WERI-Rb-1 (cell line): ENCODE data around the gene SLC15A1.
A peak's percentile ranks its signal among the peaks of the same experiment; 100 is the strongest.

ENCODE experiments used
- DNase-seq: peaks from one replicate; pipeline ENCODE4 v3.0.0-alpha.2; 2020
- H3K27ac ChIP-seq: fragments of 250-450 bp; sonication (Bioruptor Pico); 2 replicates; pipeline ENCODE4 v1.5.1; 2020; ENCODE audit warnings: mild to moderate bottlenecking, moderate library complexity
- H3K27me3 ChIP-seq: fragments of 250-450 bp; sonication (Bioruptor Pico); 2 replicates; pipeline ENCODE4 v1.5.1; 2021; ENCODE audit warnings: mild to moderate bottlenecking, low read depth, moderate library complexity; ENCODE audit not compliant: insufficient read depth, severe bottlenecking
- H3K36me3 ChIP-seq: fragments of 250-450 bp; sonication (Bioruptor Pico); 2 replicates; pipeline ENCODE4 v1.5.1; 2020; ENCODE audit warnings: mild to moderate bottlenecking, moderate library complexity
- H3K4me3 ChIP-seq: 2 replicates; pipeline ENCODE4 v1.5.1; 2011; ENCODE audit warnings: low read depth, mild to moderate bottlenecking, control low read depth, low read length
- H3K9me3 ChIP-seq: fragments of 250-450 bp; sonication (Bioruptor Pico); 2 replicates; pipeline ENCODE4 v1.5.1; 2021; ENCODE audit warnings: mild to moderate bottlenecking, moderate library complexity; ENCODE audit not compliant: severe bottlenecking
- TF ChIP-seq, protein P1 (sequence below): IDR thresholded peaks from 2 replicates; pipeline ENCODE4 v1.5.1; 2011; ENCODE audit warnings: low read depth, mild to moderate bottlenecking, control low read depth, inconsistent platforms, low read length

Gene SLC15A1

GRCh38 chr13:98743377-98743776 is 9.1 kb downstream of the SLC15A1 start:
- Histone ChIP-seq H3K36me3 (no peaks in the 10 kb centered on the region), H3K27me3 (no peaks in the 10 kb centered on the region), H3K4me3 (no peak overlapping the region), H3K27ac (no peak overlapping the region), H3K9me3 (peaks cover 11% of the 10 kb centered on the region)
- no peak for DNase-seq
- TF ChIP-seq, protein P1, sequence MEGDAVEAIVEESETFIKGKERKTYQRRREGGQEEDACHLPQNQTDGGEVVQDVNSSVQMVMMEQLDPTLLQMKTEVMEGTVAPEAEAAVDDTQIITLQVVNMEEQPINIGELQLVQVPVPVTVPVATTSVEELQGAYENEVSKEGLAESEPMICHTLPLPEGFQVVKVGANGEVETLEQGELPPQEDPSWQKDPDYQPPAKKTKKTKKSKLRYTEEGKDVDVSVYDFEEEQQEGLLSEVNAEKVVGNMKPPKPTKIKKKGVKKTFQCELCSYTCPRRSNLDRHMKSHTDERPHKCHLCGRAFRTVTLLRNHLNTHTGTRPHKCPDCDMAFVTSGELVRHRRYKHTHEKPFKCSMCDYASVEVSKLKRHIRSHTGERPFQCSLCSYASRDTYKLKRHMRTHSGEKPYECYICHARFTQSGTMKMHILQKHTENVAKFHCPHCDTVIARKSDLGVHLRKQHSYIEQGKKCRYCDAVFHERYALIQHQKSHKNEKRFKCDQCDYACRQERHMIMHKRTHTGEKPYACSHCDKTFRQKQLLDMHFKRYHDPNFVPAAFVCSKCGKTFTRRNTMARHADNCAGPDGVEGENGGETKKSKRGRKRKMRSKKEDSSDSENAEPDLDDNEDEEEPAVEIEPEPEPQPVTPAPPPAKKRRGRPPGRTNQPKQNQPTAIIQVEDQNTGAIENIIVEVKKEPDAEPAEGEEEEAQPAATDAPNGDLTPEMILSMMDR: no peak

DNA sequence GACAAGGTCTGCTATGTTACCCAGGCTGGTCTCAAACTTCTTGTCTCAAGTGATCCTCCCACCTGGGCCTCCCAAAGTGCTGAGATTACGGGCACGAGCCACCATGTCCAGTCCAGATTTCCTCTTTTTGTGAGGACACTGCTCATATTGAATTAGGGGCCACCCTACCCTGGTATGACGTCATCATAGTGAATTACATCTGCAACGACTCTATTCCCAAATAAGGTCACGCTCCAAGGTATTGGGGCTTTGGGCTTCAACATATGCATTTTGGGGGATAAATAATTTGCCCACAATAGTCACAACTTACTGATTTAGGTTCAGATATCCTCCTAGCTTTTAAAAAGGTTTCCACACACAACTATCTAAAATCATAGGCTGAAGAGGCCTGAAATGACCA is 9.5 kb downstream of the SLC15A1 start:
- Histone ChIP-seq H3K27me3 (no peaks in the 10 kb centered on the region), H3K9me3 (peaks cover 15% of the 10 kb centered on the region), H3K36me3 (no peaks in the 10 kb centered on the region), H3K27ac (no peak overlapping the region), H3K4me3 (no peak overlapping the region)
- TF ChIP-seq, protein P1: no peak
- DNase-seq: no peak

DNA sequence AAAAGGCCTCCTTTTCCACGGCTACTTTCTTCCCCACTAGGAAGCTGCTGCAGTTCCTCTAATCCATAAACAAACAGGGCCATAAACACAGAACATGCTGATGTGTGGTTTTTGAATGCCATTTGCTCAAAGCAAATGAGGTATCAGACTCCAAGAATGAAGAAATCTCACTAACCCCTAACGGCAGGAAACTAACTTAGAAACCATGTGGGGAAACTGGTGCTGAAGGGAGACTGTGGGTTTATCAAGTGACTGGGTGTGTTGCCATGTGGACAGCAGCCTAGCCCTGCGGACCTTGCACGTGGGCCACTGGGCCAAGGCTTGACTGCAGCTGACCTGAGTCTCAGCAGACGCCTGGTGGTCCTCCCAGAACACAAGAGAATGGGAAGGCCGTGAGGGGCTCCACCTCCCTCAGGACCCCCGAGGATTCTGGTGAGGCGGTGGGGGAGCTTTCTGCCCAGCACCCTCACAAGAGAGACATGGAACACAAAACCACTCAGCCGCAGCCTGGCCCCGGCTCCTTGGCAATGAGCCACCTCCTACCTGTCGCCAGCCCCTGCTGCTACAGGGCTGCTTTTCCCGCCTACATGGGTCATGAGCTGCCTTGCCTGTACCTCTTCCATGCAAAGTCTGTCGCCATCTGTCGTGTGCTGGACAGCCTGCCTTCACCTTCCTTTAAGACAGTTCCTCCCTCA is 10.6 kb downstream of the SLC15A1 start:
- DNase-seq: peak; percentile 59
- TF ChIP-seq, protein P1: 0 out of 2 replicates have a peak, but pooled peaks have one; percentile 22
- Histone ChIP-seq H3K36me3 (no peaks in the 10 kb centered on the region), H3K4me3 (no peak overlapping the region), H3K27ac (no peak overlapping the region), H3K27me3 (no peaks in the 10 kb centered on the region), H3K9me3 (peaks cover 22% of the 10 kb centered on the region)

- TF ChIP-seq, protein P1: no peak
- H3K9me3 ChIP-seq: peaks cover 19% of the 10 kb centered on the region
- H3K27me3 ChIP-seq: no peaks in the 10 kb centered on the region
- no peak overlapping the region for H3K27ac ChIP-seq
- no peaks in the 10 kb centered on the region for H3K36me3 ChIP-seq
- no peak for DNase-seq
- no peak overlapping the region for H3K4me3 ChIP-seq
Observed at GRCh38 chr13:98740131-98740530, 12.3 kb downstream of the SLC15A1 start.

DNA sequence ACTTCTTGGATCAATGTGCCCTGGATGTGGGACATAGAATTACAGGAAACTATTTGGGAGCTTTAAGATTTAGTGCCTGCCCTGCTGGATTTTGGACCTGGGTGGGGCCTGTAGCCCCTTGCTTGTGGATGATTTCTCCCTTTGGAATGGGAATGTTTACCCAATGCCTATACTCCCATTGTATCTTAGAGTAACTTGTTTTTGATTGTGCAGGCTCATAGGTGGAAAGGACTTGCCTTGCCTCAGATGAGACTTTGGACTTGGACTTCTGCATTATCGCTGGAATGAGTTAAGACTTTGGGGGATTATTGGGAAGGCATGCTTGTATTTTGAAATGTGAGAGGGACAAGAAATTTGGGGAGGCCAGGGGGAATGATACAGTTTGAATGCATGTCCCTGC is 13.5 kb downstream of the SLC15A1 start:
- no peaks in the 10 kb centered on the region for H3K36me3 ChIP-seq
- no peak overlapping the region for H3K4me3 ChIP-seq
- TF ChIP-seq, protein P1: no peak
- H3K27ac ChIP-seq: no peak overlapping the region
- DNase-seq: no peak
- H3K27me3 ChIP-seq: no peaks in the 10 kb centered on the region
- peaks cover 26% of the 10 kb centered on the region for H3K9me3 ChIP-seq

GRCh38 chr13:98738213-98738612 is 14.3 kb downstream of the SLC15A1 start:
- H3K27ac ChIP-seq: no peak overlapping the region
- no peaks in the 10 kb centered on the region for H3K36me3 ChIP-seq
- no peaks in the 10 kb centered on the region for H3K27me3 ChIP-seq
- H3K4me3 ChIP-seq: no peak overlapping the region
- H3K9me3 ChIP-seq: peaks cover 27% of the 10 kb centered on the region
- TF ChIP-seq, protein P1: no peak
- DNase-seq: no peak
